Heart right ventricle (tissue), 16 donors: ENCODE results near the gene KMT5B. TPM values are rescaled to one million over a fixed set of nuclear protein-coding genes. Genes with fewer than 3 reads are reported as not detected.

Source experiments
- ATAC-seq, 8 donors: fragments of 200-7000 bp; cut with Tn5 transposase; one replicate each; pipeline ENCODE4 v1.9.1; 2020; ENCODE audit warnings: mild to moderate bottlenecking in 8 of 8, moderate library complexity in 8 of 8, moderate number of reproducible peaks in 1 of 8
- DNase-seq, 2 donors: peaks; one replicate each; pipeline ENCODE4 v3.0.0-alpha.2; 2020
- H3K27ac ChIP-seq, 10 donors: fragments of 200-600 bp; sonication (generic) in 2 of 10; one replicate each; pipeline versions ENCODE4 v1.5.0 to v1.8.0; 2020 to 2022; ENCODE audit warnings: mild to moderate bottlenecking in 3 of 10
- H3K27me3 ChIP-seq, 7 donors: fragments of 200-600 bp; one replicate each; pipeline ENCODE4 v1.8.0; 2021 to 2022; ENCODE audit warnings: mild to moderate bottlenecking in 2 of 7
- H3K36me3 ChIP-seq, 9 donors: fragments of 200-600 bp; sonication (generic) in 1 of 9; one replicate each; pipeline versions ENCODE4 v1.5.0 to v1.8.0; 2020 to 2022; ENCODE audit warnings: mild to moderate bottlenecking in 2 of 9
- H3K4me1 ChIP-seq, 9 donors: fragments of 200-600 bp; sonication (generic) in 1 of 9; one replicate each; pipeline versions ENCODE4 v1.5.0 to v1.8.0; 2020 to 2022; ENCODE audit warnings: mild to moderate bottlenecking in 4 of 9
- H3K4me3 ChIP-seq, 10 donors: fragments of 200-600 bp; sonication (generic) in 2 of 10; one replicate each; pipeline versions ENCODE4 v1.5.0 to v1.8.0; 2020 to 2022; ENCODE audit warnings: mild to moderate bottlenecking in 7 of 10, moderate library complexity in 2 of 10
- H3K9me3 ChIP-seq, 11 donors: fragments of 200-600 bp in 10 of 11; sonication (generic) in 2 of 11; one replicate each; pipeline versions ENCODE4 v1.5.0 to v1.8.0; 2013 to 2022; ENCODE audit warnings: mild to moderate bottlenecking in 2 of 11, control low read depth in 1 of 11, moderate library complexity in 1 of 11
- CTCF ChIP-seq, 9 donors: fragments of 200-600 bp; sonication (generic) in 2 of 9; IDR thresholded peaks; one replicate each; pipeline versions ENCODE4 v1.5.0 to v1.8.0; 2021 to 2022; ENCODE audit warnings: antibody characterized with exemption in 9 of 9, mild to moderate bottlenecking in 5 of 9, moderate library complexity in 1 of 9
- WGBS, 2 donors: extraction: QIAGEN DNeasy Blood & Tissue Kit; methylation state at CpG; one replicate each; pipeline ENCODE4 v1.1.7; 2013; ENCODE audit warnings: inconsistent platforms in 1 of 2; 5-methylcytosine and 5-hydroxymethylcytosine counted together
- intact Hi-C, 10 donors: fragments of 100-400 bp; cut with DNase I; formaldehyde crosslinking; loops; one replicate each; pipeline versions ENCODE4 v1.11.1 to v1.14.2; 2022
- polyA plus RNA-seq, 2 donors: library from polyadenylated mRNA; stranded (reverse); fragments of 200-250 nt; gene quantifications; one replicate each; pipeline ENCODE4 v1.2.3, GENCODE V29; 2013
- total RNA-seq, 10 donors: library from RNA; stranded (reverse); fragmentation: NEBNext Ultra II Directional in 3 of 10; extraction: Animal tissue kit (Norgen Biotek cat#: 25700) in 3 of 10; gene quantifications; one replicate each; pipeline versions ENCODE4 v1.2.1 to v1.2.4, GENCODE V29; 2021 to 2023
- donor health status: Arrhythmogenic right ventricular cardiomyopathy.
- donor health status: ischemic (EF 13 %, LVEDD 7.1; RV severe dilation, severe dysfunction).
- donor health status: healthy with polysubstance abuse.
- donor health status: DM: no; HTN: yes; CAD: no.
- donor health status: DM: no; HTN: no; CAD: no.
- donor health status: ischemic (EF 25% LVEDD 6.9; RV normal size, moderate dysfunction).
- donor health status: ischemic (EF 25% LVEDD 5.7; RV mildly dilated, moderate dysfunction).
- donor health status: healthy.
- donor health status: DM: yes; HTN: yes; CAD: no.
- donor health status: Ischemic cardiomyopathy.
- donor health status: ischemic (EF 35%, LVEDD 5.7; RV mildly dilated, moderate dysfunction).
- donor health status: nonischemic (EF 11% LVEDD 7.7; RV severe dilation, severe dysfunction).
- donor health status: DM: yes; HTN: yes; CAD: no.
- donor health status: PGD.
- donor health status: ischemic (EF 29% LVEDD 5.4; RV normal size, mild dysfunction).
- donor health status: nonischemic (EF 23%, LVEDD 6.1; RV moderate dilation, normal function).

KMT5B gene
- total and polyA plus RNA-seq, 12 donors: 10.5 to 37.1 (median 29.6) TPM

GRCh38 chr11:68159665-68160064, 53.4 kb downstream of the KMT5B start:
- peaks cover 0 to 7% (median 0%) of the 10 kb centered on the region in 9 donors for H3K4me1 ChIP-seq
- no peak for DNase-seq
- no peak for ATAC-seq

GRCh38 chr11:68159161-68159560, 53.9 kb downstream of the KMT5B start:
- Histone ChIP-seq H3K27me3 (no peaks in the 10 kb centered on the region), H3K4me1 (peaks cover 0 to 7% (median 0%) of the 10 kb centered on the region in 9 donors), H3K36me3 (peaks cover 0 to 85% (median 11%) of the 10 kb centered on the region in 9 donors), H3K9me3 (no peaks in the 10 kb centered on the region), H3K27ac (no peak overlapping the region), H3K4me3 (no peak overlapping the region)
- no peak for ATAC-seq
- WGBS, 2 donors: 93 to 97% methylated on average over 9 of the region's 9 CpGs
- no peak for TF ChIP-seq CTCF (IDR thresholded peaks at IDR 0.05)
- no peak for DNase-seq
- intact Hi-C loops: no loop called here

More at GRCh38 chr11:68159665-68160064, 53.4 kb downstream of the KMT5B start:
- Histone ChIP-seq H3K27me3 (no peaks in the 10 kb centered on the region), H3K4me3 (no peak overlapping the region), H3K27ac (peak overlapping the region in 1 of 10 donors; percentile 12), H3K9me3 (no peaks in the 10 kb centered on the region), H3K36me3 (peaks cover 0 to 87% (median 11%) of the 10 kb centered on the region in 9 donors)
- intact Hi-C loops: no loop called here
- TF ChIP-seq CTCF (IDR thresholded peaks at IDR 0.05): no peak
- 72 to 81% methylated on average over 6 of the region's 6 CpGs for WGBS, 2 donors

- no peaks in the 10 kb centered on the region for H3K27me3 ChIP-seq
- WGBS, 2 donors: 96 to 97% methylated on average over 14 of the region's 14 CpGs
- no peak for DNase-seq
- H3K9me3 ChIP-seq: no peaks in the 10 kb centered on the region
- peaks cover 0 to 79% (median 10%) of the 10 kb centered on the region in 9 donors for H3K36me3 ChIP-seq
- ATAC-seq: no peak
- H3K4me1 ChIP-seq: peaks cover 0 to 7% (median 0%) of the 10 kb centered on the region in 9 donors
- no peak overlapping the region for H3K4me3 ChIP-seq
- H3K27ac ChIP-seq: no peak overlapping the region
- TF ChIP-seq CTCF (IDR thresholded peaks at IDR 0.05): no peak
- intact Hi-C loops: no loop called here
These were observed 54.5 kb downstream of the KMT5B start for GRCh38 chr11:68158580-68158979.

- WGBS, 2 donors: 88 to 89% methylated on average over 8 of the region's 8 CpGs
- Histone ChIP-seq H3K36me3 (peaks cover 0 to 41% (median 7%) of the 10 kb centered on the region in 9 donors), H3K4me1 (peaks cover 0 to 5% (median 0%) of the 10 kb centered on the region in 9 donors), H3K27me3 (no peaks in the 10 kb centered on the region), H3K4me3 (no peak overlapping the region), H3K9me3 (no peaks in the 10 kb centered on the region), H3K27ac (no peak overlapping the region)
- no peak for TF ChIP-seq CTCF (IDR thresholded peaks at IDR 0.05)
- no peak for ATAC-seq
- intact Hi-C loops: no loop called here
- DNase-seq: no peak
These were observed 59.4 kb downstream of the KMT5B start for GRCh38 chr11:68153742-68154141.
